Measurements from ENCODE around the gene KRTAP20-2. TPM values are rescaled to one million over a fixed set of nuclear protein-coding genes. Genes with fewer than 3 reads are reported as not detected.

KRTAP20-2 gene
- total and polyA plus RNA-seq, 2 experiments from 2014 or later: not detected

DNA sequence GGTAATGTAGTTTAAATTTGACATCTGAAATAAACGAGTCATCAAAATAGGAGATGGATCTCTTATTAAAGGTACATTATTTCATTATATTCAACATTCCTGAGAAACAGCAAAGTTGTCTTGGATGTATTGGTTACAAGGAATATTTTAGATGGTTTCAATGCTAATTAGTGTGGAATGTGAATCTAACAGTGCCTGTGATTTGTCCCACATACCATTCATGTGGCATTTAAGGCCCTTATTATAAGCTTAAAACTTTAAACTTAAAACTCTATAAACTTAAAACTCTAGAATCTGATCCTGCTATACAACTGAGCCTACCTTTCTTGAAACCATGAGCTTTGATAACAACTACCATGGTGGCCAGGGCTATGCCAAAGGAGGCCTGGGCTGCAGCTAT is 34.2 kb upstream of the KRTAP20-2 start, which contains the start of gene KRTAP22-1:
KRTAP22-1 (plus strand) TSS at position 301 of the 400 bp plus-strand sequence.
- no peak for DNase-seq (ENCODE audit: low spot score)
- TF ChIP-seq EZH2phosphoT487 (IDR thresholded peaks at IDR 0.05; ENCODE audit: low read depth, severe bottlenecking, unreplicated experiment): no peak
- TF ChIP-seq, protein P1, sequence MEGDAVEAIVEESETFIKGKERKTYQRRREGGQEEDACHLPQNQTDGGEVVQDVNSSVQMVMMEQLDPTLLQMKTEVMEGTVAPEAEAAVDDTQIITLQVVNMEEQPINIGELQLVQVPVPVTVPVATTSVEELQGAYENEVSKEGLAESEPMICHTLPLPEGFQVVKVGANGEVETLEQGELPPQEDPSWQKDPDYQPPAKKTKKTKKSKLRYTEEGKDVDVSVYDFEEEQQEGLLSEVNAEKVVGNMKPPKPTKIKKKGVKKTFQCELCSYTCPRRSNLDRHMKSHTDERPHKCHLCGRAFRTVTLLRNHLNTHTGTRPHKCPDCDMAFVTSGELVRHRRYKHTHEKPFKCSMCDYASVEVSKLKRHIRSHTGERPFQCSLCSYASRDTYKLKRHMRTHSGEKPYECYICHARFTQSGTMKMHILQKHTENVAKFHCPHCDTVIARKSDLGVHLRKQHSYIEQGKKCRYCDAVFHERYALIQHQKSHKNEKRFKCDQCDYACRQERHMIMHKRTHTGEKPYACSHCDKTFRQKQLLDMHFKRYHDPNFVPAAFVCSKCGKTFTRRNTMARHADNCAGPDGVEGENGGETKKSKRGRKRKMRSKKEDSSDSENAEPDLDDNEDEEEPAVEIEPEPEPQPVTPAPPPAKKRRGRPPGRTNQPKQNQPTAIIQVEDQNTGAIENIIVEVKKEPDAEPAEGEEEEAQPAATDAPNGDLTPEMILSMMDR (IDR thresholded peaks at IDR 0.05; ENCODE audit: poor library complexity): no peak
- Histone ChIP-seq H4K20me1 (ENCODE audit: insufficient read depth, poor library complexity, severe bottlenecking) (no peaks in the 10 kb centered on the region), H3K79me2 (no peaks in the 10 kb centered on the region), H3K4me1 (ENCODE audit: insufficient read depth) (no peaks in the 10 kb centered on the region), H3K9me2 (replicated peaks; ENCODE audit: insufficient read depth) (no peaks in the 10 kb centered on the region), H3K4me2 (no peak within 1 kb of the TSS), H3K27me3 (no peaks in the 10 kb centered on the region), H3K9me3 (ENCODE audit: low read depth) (no peaks in the 10 kb centered on the region), H3K27ac (no peak within 1 kb of the TSS), H3K4me3 (no peak within 1 kb of the TSS), H3K36me3 (replicated peaks; ENCODE audit: insufficient read depth, low read depth) (no peaks in the 10 kb centered on the region), H2AFZ (no peak within 1 kb of the TSS)
- WGBS (ENCODE audit: low lambda C conversion rate, missing lambda C conversion rate): 0% methylated on average over 1 of the region's 1 CpG

DNA sequence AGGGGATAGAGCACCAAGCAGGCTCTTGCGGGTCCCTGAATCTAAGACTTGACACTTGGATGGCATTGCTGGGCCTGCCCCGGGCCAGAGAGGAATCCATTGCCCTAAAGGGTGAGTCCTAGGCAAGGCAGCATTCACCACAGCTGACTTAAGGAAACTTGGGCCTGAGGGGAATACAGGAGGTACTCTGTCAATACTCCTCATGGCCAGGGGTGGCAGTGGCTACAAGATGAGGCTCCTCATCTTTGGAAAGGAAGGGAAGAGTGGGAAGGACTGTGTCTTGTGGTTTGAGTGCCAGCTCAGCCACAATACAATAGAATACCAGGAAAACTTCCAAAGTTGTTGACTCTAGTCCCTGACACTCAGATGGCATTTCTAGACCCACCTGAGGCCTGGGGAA is 29.0 kb upstream of the KRTAP20-2 start:
- Histone ChIP-seq H3K36me3 (replicated peaks; ENCODE audit: insufficient read depth, low read depth) (no peaks in the 10 kb centered on the region), H3K27me3 (no peaks in the 10 kb centered on the region), H3K4me1 (ENCODE audit: insufficient read depth) (no peaks in the 10 kb centered on the region), H2AFZ (no peak overlapping the region), H3K4me3 (no peak overlapping the region), H3K9me2 (replicated peaks; ENCODE audit: insufficient read depth) (no peaks in the 10 kb centered on the region), H3K9me3 (ENCODE audit: low read depth) (no peaks in the 10 kb centered on the region), H4K20me1 (ENCODE audit: insufficient read depth, poor library complexity, severe bottlenecking) (no peaks in the 10 kb centered on the region), H3K4me2 (no peak overlapping the region), H3K79me2 (no peaks in the 10 kb centered on the region), H3K27ac (no peak overlapping the region)
- no peak for DNase-seq (ENCODE audit: low spot score)
- 80% methylated on average over 2 of the region's 2 CpGs for WGBS (ENCODE audit: low lambda C conversion rate, missing lambda C conversion rate)
- TF ChIP-seq EZH2phosphoT487 (IDR thresholded peaks at IDR 0.05; ENCODE audit: low read depth, severe bottlenecking, unreplicated experiment) (no peak), EZH2 (IDR thresholded peaks at IDR 0.05; ENCODE audit: borderline replicate concordance) (no peak)

DNA sequence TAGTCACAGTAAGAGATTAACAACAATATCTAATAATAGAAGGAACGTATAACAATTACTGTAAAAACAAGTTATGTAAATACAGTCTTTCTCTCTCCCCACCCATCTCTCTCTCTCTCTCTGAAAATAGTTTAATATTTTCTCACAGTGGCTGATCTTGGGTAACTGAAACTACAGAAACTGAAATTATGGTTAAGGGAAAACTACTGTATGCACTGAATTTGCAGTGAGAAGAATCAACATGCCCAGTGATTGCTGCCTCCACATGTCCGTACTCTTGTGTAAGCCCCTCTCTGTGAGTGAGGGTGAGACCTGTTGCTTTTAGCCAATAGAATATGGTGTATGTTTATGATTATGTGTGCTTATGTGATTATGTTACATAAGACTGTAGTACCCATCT is 22.9 kb upstream of the KRTAP20-2 start:
- 88% methylated on average over 2 of the region's 2 CpGs for WGBS (ENCODE audit: low lambda C conversion rate, missing lambda C conversion rate)
- no peak overlapping the region for H3K4me3 ChIP-seq

DNA sequence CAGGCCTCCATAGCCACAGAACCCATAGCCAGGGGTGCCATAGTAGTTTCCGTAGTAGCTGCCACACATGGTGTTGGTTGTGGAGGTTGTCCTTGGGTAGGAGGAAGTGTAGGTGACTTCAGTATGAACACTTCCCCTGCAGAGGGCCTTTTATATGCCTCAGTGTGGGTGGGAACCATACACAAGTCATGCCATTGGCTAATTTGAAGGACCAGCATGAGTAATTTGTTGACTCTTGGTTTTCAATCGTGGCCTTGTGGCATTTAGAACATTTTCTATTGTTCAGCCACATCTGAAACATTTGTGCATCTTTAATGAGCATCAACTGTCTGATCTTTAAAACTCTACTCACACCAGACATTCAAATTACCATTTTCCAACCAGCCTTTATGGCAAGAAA is 21.2 kb upstream of the KRTAP20-2 start, which contains the start of gene KRTAP6-1:
KRTAP6-1 (minus strand) TSS at position 95 of the 400 bp plus-strand sequence; CDS start at position 69, 26 bp downstream.
- Histone ChIP-seq H3K9me2 (replicated peaks; ENCODE audit: insufficient read depth) (no peaks in the 10 kb centered on the region), H3K27ac (no peak within 1 kb of the TSS), H3K36me3 (replicated peaks; ENCODE audit: insufficient read depth, low read depth) (no peaks in the 10 kb centered on the region), H3K27me3 (no peaks in the 10 kb centered on the region), H3K4me1 (ENCODE audit: insufficient read depth) (no peaks in the 10 kb centered on the region), H3K79me2 (no peaks in the 10 kb centered on the region), H3K9me3 (ENCODE audit: low read depth) (no peaks in the 10 kb centered on the region), H4K20me1 (ENCODE audit: insufficient read depth, poor library complexity, severe bottlenecking) (no peaks in the 10 kb centered on the region), H2AFZ (no peak within 1 kb of the TSS), H3K4me2 (no peak within 1 kb of the TSS), H3K4me3 (no peak within 1 kb of the TSS)
- TF ChIP-seq EZH2phosphoT487 (IDR thresholded peaks at IDR 0.05; ENCODE audit: low read depth, severe bottlenecking, unreplicated experiment) (no peak), EZH2 (IDR thresholded peaks at IDR 0.05; ENCODE audit: borderline replicate concordance) (no peak)
- TF ChIP-seq, protein P1 (IDR thresholded peaks at IDR 0.05; ENCODE audit: poor library complexity): no peak
- DNase-seq (ENCODE audit: low spot score): no peak
- WGBS (ENCODE audit: low lambda C conversion rate, missing lambda C conversion rate): 68% methylated on average over 2 of the region's 2 CpGs

More for the DNA sequence above, 22.9 kb upstream of the KRTAP20-2 start:
- Histone ChIP-seq H3K4me1 (ENCODE audit: insufficient read depth) (no peaks in the 10 kb centered on the region), H3K36me3 (replicated peaks; ENCODE audit: insufficient read depth, low read depth) (no peaks in the 10 kb centered on the region), H3K4me2 (no peak overlapping the region), H2AFZ (no peak overlapping the region), H3K9me2 (replicated peaks; ENCODE audit: insufficient read depth) (no peaks in the 10 kb centered on the region), H3K27me3 (no peaks in the 10 kb centered on the region), H3K79me2 (no peaks in the 10 kb centered on the region), H3K9me3 (ENCODE audit: low read depth) (no peaks in the 10 kb centered on the region), H4K20me1 (ENCODE audit: insufficient read depth, poor library complexity, severe bottlenecking) (no peaks in the 10 kb centered on the region), H3K27ac (no peak overlapping the region)
- no peak for DNase-seq (ENCODE audit: low spot score)
- TF ChIP-seq EZH2phosphoT487 (IDR thresholded peaks at IDR 0.05; ENCODE audit: low read depth, severe bottlenecking, unreplicated experiment): no peak
- TF ChIP-seq, protein P1 (IDR thresholded peaks at IDR 0.05; ENCODE audit: poor library complexity): no peak
- no peak for TF ChIP-seq EZH2 (IDR thresholded peaks at IDR 0.05; ENCODE audit: borderline replicate concordance)
